SU-DHL-6 (cell line): ENCODE results near the gene UPF2.

Experiments used
- CTCF ChIP-seq: fragments of 200-600 bp; sonication (generic); IDR thresholded peaks from one replicate; pipeline ENCODE4 v1.5.1; 2017; ENCODE audit warnings: antibody characterized with exemption, mild to moderate bottlenecking, low read length, moderate library complexity; ENCODE audit not compliant: insufficient read depth, poor library complexity, severe bottlenecking
- EZH2phosphoT487 ChIP-seq: fragments of 200-600 bp; sonication (generic), shearing (Covaris generic); conservative IDR thresholded peaks from 2 replicates; pipeline ENCODE4 v1.6.1; 2018; ENCODE audit warnings: mild to moderate bottlenecking, antibody characterized with exemption, low read length, moderate library complexity, mixed read lengths

DNA sequence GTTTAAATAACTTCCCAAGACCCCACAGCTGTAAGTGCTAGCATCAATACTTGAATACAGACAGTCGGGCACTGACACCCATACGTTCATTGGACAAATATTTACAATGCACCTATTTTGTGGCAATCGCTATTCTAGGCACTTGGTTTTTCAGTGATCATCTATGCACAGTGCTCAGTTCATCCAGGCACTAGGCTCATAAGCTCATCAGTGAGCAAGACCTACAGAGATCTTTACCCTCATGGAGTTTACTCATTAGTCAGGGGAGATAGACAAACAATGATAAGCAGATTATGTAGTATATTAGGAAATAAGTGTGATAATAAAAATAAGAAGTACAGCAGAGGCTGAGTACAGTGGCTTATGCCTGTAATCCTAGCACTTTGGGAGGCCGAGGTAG lies 18.5 kb upstream of the UPF2 start:
- TF ChIP-seq CTCF = no peak
- TF ChIP-seq EZH2phosphoT487 = no peak
